ENCODE measurements around the gene ANO1.

Gene ANO1

GRCh38 chr11:70064726-70065317, 13.3 kb upstream of the ANO1 start:
- Mint-ChIP-seq H3K36me3 (no peaks in the 10 kb centered on the region), H3K27ac (no peak overlapping the region), H3K4me1 (no peaks in the 10 kb centered on the region), H3K4me3 (no peak overlapping the region), H3K9me3 (no peaks in the 10 kb centered on the region), H3K27me3 (peaks cover 11% of the 10 kb centered on the region)

- Mint-ChIP-seq H3K4me1 (no peaks in the 10 kb centered on the region), H3K36me3 (no peaks in the 10 kb centered on the region), H3K27ac (no peak overlapping the region), H3K9me3 (no peaks in the 10 kb centered on the region), H3K4me3 (no peak overlapping the region), H3K27me3 (peaks cover 15% of the 10 kb centered on the region)
Observed at GRCh38 chr11:70065318-70066135, 12.6 kb upstream of the ANO1 start.

- H3K27me3 Mint-ChIP-seq: peaks cover 20% of the 10 kb centered on the region
- no peak overlapping the region for H3K27ac Mint-ChIP-seq
- H3K9me3 Mint-ChIP-seq: no peaks in the 10 kb centered on the region
- no peaks in the 10 kb centered on the region for H3K36me3 Mint-ChIP-seq
- H3K4me1 Mint-ChIP-seq: no peaks in the 10 kb centered on the region
- no peak overlapping the region for H3K4me3 Mint-ChIP-seq
Observed at GRCh38 chr11:70066136-70066520, 12.0 kb upstream of the ANO1 start.

- H3K4me3 Mint-ChIP-seq: no peak overlapping the region
- H3K9me3 Mint-ChIP-seq: no peaks in the 10 kb centered on the region
- H3K27ac Mint-ChIP-seq: no peak overlapping the region
- no peaks in the 10 kb centered on the region for H3K36me3 Mint-ChIP-seq
- no peaks in the 10 kb centered on the region for H3K4me1 Mint-ChIP-seq
- peaks cover 20% of the 10 kb centered on the region for H3K27me3 Mint-ChIP-seq
Observed at GRCh38 chr11:70066628-70067027, 11.5 kb upstream of the ANO1 start.

- H3K9me3 Mint-ChIP-seq: no peaks in the 10 kb centered on the region
- no peaks in the 10 kb centered on the region for H3K4me1 Mint-ChIP-seq
- no peak overlapping the region for H3K4me3 Mint-ChIP-seq
- no peak overlapping the region for H3K27ac Mint-ChIP-seq
- peaks cover 24% of the 10 kb centered on the region for H3K27me3 Mint-ChIP-seq
- no peaks in the 10 kb centered on the region for H3K36me3 Mint-ChIP-seq
Observed at GRCh38 chr11:70067036-70067435, 11.1 kb upstream of the ANO1 start.

- Mint-ChIP-seq H3K27me3 (peaks cover 30% of the 10 kb centered on the region), H3K27ac (no peak overlapping the region), H3K36me3 (no peaks in the 10 kb centered on the region), H3K4me1 (no peaks in the 10 kb centered on the region), H3K9me3 (no peaks in the 10 kb centered on the region), H3K4me3 (no peak overlapping the region)
Observed at GRCh38 chr11:70067591-70068341, 10.4 kb upstream of the ANO1 start.

DNA sequence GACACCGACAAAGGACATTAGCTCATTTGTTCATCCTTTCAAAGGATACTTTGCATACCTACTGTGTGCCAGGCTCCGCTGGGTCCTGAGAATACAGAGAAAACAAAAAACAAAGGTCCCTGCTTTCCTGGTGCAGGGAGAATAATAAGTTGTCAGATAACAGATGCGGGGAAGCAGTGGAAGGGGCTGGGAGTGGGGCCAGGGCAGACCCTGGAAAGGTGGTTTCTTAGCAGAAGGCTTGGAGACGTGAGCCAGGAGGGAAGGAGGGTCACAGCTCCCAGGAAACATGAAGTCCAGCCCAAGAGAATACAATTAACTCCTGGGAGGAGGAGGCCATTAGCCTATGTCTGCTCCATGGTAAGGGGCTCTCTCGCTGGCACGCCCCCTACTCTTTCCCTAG, 9.8 kb upstream of the ANO1 start:
- Mint-ChIP-seq H3K4me1 (no peaks in the 10 kb centered on the region), H3K27ac (no peak overlapping the region), H3K4me3 (no peak overlapping the region), H3K36me3 (no peaks in the 10 kb centered on the region), H3K27me3 (peaks cover 34% of the 10 kb centered on the region), H3K9me3 (no peaks in the 10 kb centered on the region)

DNA sequence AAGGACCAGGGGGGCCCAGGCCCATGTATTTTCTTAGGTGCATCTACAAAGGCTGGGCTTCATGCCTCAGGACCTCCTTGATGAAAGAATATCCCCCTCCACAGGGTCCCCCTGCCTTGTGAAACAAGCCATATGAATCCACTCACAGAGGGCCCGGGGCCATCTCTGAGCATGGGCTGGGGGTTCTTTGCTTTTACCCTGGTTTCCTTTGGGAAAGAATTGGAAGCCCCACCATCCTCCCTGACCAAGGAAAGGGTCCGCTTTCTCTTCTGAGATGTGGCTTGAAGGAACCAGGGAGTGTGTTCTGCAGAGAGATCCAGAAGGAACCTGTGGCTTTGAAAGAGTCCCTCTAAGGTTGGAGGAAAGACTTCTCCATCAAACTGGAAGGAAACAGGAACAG, 9.2 kb upstream of the ANO1 start:
- no peak overlapping the region for H3K4me3 Mint-ChIP-seq
- peaks cover 37% of the 10 kb centered on the region for H3K27me3 Mint-ChIP-seq
- no peak overlapping the region for H3K27ac Mint-ChIP-seq
- H3K4me1 Mint-ChIP-seq: no peaks in the 10 kb centered on the region
- no peaks in the 10 kb centered on the region for H3K9me3 Mint-ChIP-seq
- H3K36me3 Mint-ChIP-seq: no peaks in the 10 kb centered on the region

- Mint-ChIP-seq H3K4me3 (no peak overlapping the region), H3K27ac (no peak overlapping the region), H3K9me3 (no peaks in the 10 kb centered on the region), H3K27me3 (peaks cover 43% of the 10 kb centered on the region), H3K4me1 (no peaks in the 10 kb centered on the region), H3K36me3 (no peaks in the 10 kb centered on the region)
Observed at GRCh38 chr11:70070706-70071105, 7.4 kb upstream of the ANO1 start.

DNA sequence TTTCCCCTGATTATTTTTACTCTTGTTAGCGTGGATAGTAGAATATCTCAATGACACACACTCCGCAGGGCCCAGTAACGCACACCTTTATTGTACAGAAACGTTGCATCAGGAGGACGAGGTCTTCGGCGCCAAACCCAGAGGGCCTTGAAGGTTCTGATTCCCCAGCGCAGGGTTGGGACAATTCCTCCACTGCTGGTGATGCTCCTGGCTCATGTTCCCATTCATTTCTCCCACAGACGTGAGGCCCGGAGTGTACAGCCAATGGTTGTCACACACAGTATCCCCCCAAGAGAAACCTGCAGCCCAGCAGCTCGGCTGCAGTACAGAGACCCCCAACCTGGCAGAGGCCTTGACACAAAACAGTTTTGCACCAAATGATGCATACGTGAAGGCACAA, 6.1 kb upstream of the ANO1 start:
- Mint-ChIP-seq H3K36me3 (no peaks in the 10 kb centered on the region), H3K4me1 (no peaks in the 10 kb centered on the region), H3K27me3 (peaks cover 47% of the 10 kb centered on the region), H3K9me3 (no peaks in the 10 kb centered on the region), H3K27ac (no peak overlapping the region), H3K4me3 (no peak overlapping the region)

DNA sequence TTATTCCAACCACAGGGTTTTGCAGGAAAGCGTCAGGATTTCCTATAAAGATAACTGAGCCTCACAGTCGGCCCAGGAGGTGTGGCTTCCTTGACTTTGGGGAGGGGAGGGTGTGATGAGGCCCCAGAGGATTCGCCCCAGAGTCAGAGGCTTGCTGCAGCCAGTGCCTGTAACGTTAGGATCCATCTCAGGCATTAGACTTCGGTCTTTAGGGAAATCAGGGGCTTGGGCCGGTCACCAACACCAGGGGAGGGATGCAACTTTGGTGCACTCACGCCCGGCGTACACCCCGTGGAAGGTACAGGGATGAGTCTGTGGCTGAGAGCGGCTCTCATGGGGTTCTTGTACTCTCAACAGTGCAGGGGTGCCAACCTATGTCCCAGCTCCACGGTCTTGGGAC, 5.7 kb upstream of the ANO1 start:
- peaks cover 50% of the 10 kb centered on the region for H3K27me3 Mint-ChIP-seq
- no peak overlapping the region for H3K27ac Mint-ChIP-seq
- H3K4me3 Mint-ChIP-seq: no peak overlapping the region
- no peaks in the 10 kb centered on the region for H3K9me3 Mint-ChIP-seq
- no peaks in the 10 kb centered on the region for H3K4me1 Mint-ChIP-seq
- no peaks in the 10 kb centered on the region for H3K36me3 Mint-ChIP-seq

DNA sequence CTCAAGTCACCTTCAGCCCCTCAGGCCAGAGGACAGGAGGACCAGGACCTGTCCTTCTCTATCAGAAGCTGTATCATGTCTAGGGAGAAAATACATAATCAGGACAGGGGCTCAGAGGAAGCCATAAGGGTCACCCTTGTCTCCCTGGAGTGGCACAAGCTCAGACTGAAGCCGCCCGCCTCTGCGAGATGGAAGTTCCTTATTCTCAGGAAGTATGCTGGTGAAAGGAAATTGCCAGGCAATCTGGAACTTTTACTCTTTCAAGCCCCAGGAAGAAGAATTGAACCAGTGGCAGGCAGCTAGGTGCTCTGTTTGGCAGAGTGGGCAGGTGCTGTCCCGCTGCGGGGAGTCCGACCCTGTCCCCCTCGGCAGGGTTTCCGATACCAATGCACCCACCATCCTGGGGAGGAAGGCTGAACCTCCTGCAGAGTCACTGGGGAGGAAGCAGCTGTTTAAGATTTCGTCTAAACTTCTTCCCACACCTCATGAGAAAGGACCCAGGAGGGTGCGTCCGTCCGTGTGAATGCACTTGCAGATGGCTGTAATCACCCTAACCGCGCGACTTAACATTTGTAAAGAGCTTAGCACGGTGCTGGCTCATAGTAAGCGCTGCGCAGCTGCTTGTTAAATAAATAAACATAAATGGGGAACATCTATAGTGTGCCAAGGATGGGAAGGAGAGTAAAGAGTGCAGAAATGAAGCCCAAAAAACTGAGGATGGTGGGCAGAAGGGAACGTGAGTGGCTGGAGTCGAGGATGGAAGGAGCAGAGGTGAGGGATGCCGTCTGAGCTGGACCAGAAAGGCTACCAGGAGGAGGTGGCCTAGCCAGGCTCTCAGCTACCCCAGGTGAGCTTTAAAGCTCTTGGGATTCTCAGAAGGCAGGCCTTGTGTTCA, 5.0 kb upstream of the ANO1 start:
- no peaks in the 10 kb centered on the region for H3K4me1 Mint-ChIP-seq
- no peak overlapping the region for H3K4me3 Mint-ChIP-seq
- H3K36me3 Mint-ChIP-seq: no peaks in the 10 kb centered on the region
- H3K27me3 Mint-ChIP-seq: peaks cover 50% of the 10 kb centered on the region
- H3K9me3 Mint-ChIP-seq: no peaks in the 10 kb centered on the region
- no peak overlapping the region for H3K27ac Mint-ChIP-seq

DNA sequence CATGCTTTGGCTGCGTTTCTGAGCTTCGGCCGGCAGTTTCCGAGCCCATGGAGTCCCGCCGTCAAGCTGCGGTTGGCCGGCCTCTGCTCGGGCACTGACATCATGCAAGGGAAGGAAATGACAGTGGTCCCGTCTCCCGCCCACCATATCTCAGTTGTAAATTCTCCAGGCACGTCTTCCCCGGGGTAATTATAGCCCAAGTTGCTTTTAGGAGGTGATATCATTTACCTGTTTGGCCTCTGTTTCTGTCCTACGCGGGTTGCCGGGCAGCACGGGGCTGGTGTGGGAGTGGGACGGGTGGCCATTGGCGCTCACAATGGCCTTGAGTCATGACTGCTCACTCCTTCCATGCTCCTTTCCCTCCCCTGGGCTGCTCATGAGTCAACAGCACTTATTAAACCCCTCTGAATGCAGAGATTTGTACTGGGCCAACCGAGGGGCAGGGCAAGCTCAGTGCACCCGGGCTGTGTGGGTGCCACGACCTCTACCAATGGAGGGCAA, 4.2 kb upstream of the ANO1 start:
- Mint-ChIP-seq H3K27ac (no peak overlapping the region), H3K27me3 (peaks cover 47% of the 10 kb centered on the region), H3K9me3 (no peaks in the 10 kb centered on the region), H3K4me1 (no peaks in the 10 kb centered on the region), H3K4me3 (no peak overlapping the region), H3K36me3 (no peaks in the 10 kb centered on the region)

DNA sequence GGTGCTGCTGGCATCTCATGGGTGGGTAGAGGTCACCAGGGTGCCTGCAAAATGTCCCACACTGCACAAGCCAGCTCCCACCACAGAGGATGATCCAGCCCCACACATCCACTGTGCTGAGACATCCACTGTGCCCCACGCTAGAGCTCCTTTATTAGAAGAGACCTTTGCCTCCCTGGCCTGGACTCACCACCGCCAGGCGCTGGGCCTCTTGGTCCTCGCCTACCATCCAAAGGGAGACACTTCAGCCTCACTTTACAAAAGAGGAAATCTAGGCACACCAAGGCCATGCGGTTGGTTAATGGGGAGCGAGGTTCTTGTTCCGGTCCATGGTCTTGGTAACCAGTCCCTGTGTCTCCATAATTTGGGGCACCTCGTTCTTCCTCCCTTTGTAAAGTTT, 3.4 kb upstream of the ANO1 start:
- Mint-ChIP-seq H3K4me1 (no peaks in the 10 kb centered on the region), H3K27ac (no peak overlapping the region), H3K27me3 (peaks cover 50% of the 10 kb centered on the region), H3K36me3 (no peaks in the 10 kb centered on the region), H3K4me3 (no peak overlapping the region), H3K9me3 (no peaks in the 10 kb centered on the region)

DNA sequence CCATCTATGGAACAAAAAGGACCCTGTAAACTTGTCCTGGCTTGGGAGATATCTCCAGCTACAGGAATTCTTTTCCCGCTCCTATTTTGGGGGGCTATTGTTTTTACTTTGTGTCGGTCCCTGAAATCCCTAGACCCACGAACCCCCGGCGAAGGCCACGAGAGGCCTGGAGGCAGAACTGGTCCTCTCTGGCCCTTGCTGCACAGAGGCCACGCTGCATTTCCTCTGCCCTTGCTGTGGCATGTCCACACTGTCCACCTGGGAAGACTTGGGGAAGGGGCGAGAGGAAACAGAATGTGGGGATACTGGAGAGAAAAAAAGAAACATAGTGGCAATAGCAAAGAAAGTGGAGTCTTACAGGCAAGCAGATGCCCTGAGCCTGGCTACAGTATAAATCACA, 2.3 kb upstream of the ANO1 start:
- Mint-ChIP-seq H3K36me3 (no peaks in the 10 kb centered on the region), H3K4me1 (no peaks in the 10 kb centered on the region), H3K27ac (no peak overlapping the region), H3K27me3 (peaks cover 45% of the 10 kb centered on the region), H3K4me3 (no peak overlapping the region), H3K9me3 (no peaks in the 10 kb centered on the region)
